K562 (cell line): ENCODE data around the gene NFATC3.

ENCODE experiments used
- E2F6 ChIP-seq, 2 experiments: IDR thresholded peaks; 2 replicates each; pipeline ENCODE4 v1.6.1; 2011; ENCODE audit warnings: borderline replicate concordance in 1 of 2, control low read depth in 1 of 2, low read depth in 1 of 2, low read length in 1 of 2, mild to moderate bottlenecking in 1 of 2, mixed read lengths in 1 of 2, moderate library complexity in 1 of 2; ENCODE audit not compliant: insufficient read depth in 1 of 2, insufficient read length in 1 of 2, poor library complexity in 1 of 2, severe bottlenecking in 1 of 2; ENCODE audit errors: extremely low read depth in 1 of 2
- EZH2 ChIP-seq: IDR thresholded peaks from 2 replicates; pipeline ENCODE4 v1.6.1; 2012; ENCODE audit warnings: low read depth, mild to moderate bottlenecking, inconsistent platforms, low read length, borderline replicate concordance
- GATAD2B ChIP-seq: fragments of 450-650 bp; IDR thresholded peaks from 2 replicates; pipeline ENCODE4 v1.6.1; 2017; ENCODE audit warnings: mild to moderate bottlenecking, borderline replicate concordance
- MEIS2 ChIP-seq: fragments of 450-650 bp; IDR thresholded peaks from 2 replicates; pipeline ENCODE4 v1.6.1; 2014; ENCODE audit warnings: mild to moderate bottlenecking; ENCODE audit not compliant: partially characterized antibody
- MNT ChIP-seq, 2 experiments: fragments of 450-650 bp; conservative IDR thresholded peaks; 2 replicates each; pipeline ENCODE4 v1.6.1; 2017; ENCODE audit warnings: mild to moderate bottlenecking in 2 of 2, moderate library complexity in 2 of 2
- POLR2A ChIP-seq: fragments of 450-650 bp; conservative IDR thresholded peaks from 2 replicates; pipeline ENCODE4 v1.6.1; 2016
- PREB ChIP-seq: sonication (generic); formaldehyde crosslinking; IDR thresholded peaks from 2 replicates; pipeline ENCODE4 v1.8.1; 2023; ENCODE audit warnings: mild to moderate bottlenecking, missing genetic modification reagents
- SRSF1 ChIP-seq: fragments of 200-400 bp; formaldehyde crosslinking; IDR thresholded peaks from 2 replicates; pipeline ENCODE4 v1.6.1; 2017; ENCODE audit warnings: mild to moderate bottlenecking, low read depth, low read length, moderate library complexity
- TBP ChIP-seq: optimal IDR thresholded peaks from 2 replicates; pipeline ENCODE3; 2011; ENCODE audit warnings: low read depth, low read length, improper control_type of control experiment
- ZBTB17 ChIP-seq: fragments of 450-650 bp; formaldehyde crosslinking; IDR thresholded peaks from 2 replicates; pipeline ENCODE4 v1.4.0; 2020; ENCODE audit warnings: mild to moderate bottlenecking
- ZBTB9 ChIP-seq: fragments of 450-650 bp; formaldehyde crosslinking; IDR thresholded peaks from 2 replicates; pipeline ENCODE4 v1.4.0; 2020; ENCODE audit warnings: mild to moderate bottlenecking, moderate library complexity
- ZNF274 ChIP-seq: IDR thresholded peaks from 2 replicates; pipeline ENCODE4 v1.6.1; 2011; ENCODE audit warnings: low read depth, mild to moderate bottlenecking, low read length, moderate library complexity, borderline replicate concordance
- ZNF354B ChIP-seq: fragments of 250-450 bp; sonication (Bioruptor Pico); IDR thresholded peaks from 2 replicates; pipeline ENCODE4 v1.4.0; 2020
- TF ChIP-seq, protein P1 (sequence below), 3 experiments: IDR thresholded peaks in 2 of 3; conservative IDR thresholded peaks in 1 of 3; 2 replicates each; pipeline ENCODE4 v1.5.1; 2011 to 2012; ENCODE audit warnings: low read length in 3 of 3, mild to moderate bottlenecking in 3 of 3, control low read depth in 2 of 3, improper control_type of control experiment in 1 of 3, inconsistent platforms in 1 of 3, low read depth in 1 of 3, mixed read lengths in 1 of 3, moderate library complexity in 1 of 3; ENCODE audit not compliant: insufficient read depth in 2 of 3

GRCh38 chr16:68128577-68129305 lies 43.6 kb downstream of the NFATC3 start:
- TF ChIP-seq PREB (CRISPR knock-in tag) (no peak), ZNF274 (no peak), E2F6 (IDR thresholded peaks at IDR 0.05; ENCODE audit: borderline replicate concordance in 1 of 2, extremely low read depth in 1 of 2, insufficient read depth in 1 of 2, insufficient read length in 1 of 2, low read depth in 1 of 2, low read length in 1 of 2, poor library complexity in 1 of 2, severe bottlenecking in 1 of 2) (no peak), EZH2 (no peak), SRSF1 (no peak), MEIS2 (no peak), ZBTB17 (no peak), POLR2A (no peak), MNT (conservative IDR thresholded peaks at IDR 0.05) (no peak), ZNF354B (CRISPR knock-in tag) (no peak), GATAD2B (no peak), TBP (no peak), ZBTB9 (CRISPR knock-in tag) (no peak)
- TF ChIP-seq, protein P1, sequence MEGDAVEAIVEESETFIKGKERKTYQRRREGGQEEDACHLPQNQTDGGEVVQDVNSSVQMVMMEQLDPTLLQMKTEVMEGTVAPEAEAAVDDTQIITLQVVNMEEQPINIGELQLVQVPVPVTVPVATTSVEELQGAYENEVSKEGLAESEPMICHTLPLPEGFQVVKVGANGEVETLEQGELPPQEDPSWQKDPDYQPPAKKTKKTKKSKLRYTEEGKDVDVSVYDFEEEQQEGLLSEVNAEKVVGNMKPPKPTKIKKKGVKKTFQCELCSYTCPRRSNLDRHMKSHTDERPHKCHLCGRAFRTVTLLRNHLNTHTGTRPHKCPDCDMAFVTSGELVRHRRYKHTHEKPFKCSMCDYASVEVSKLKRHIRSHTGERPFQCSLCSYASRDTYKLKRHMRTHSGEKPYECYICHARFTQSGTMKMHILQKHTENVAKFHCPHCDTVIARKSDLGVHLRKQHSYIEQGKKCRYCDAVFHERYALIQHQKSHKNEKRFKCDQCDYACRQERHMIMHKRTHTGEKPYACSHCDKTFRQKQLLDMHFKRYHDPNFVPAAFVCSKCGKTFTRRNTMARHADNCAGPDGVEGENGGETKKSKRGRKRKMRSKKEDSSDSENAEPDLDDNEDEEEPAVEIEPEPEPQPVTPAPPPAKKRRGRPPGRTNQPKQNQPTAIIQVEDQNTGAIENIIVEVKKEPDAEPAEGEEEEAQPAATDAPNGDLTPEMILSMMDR (IDR thresholded peaks at IDR 0.05 in 2 of 3, conservative IDR thresholded peaks at IDR 0.05 in 1 of 3; ENCODE audit: insufficient read depth in 2 of 3, low read depth in 1 of 3, low read length in 3 of 3) = no peak
